HepG2 (cell line): ENCODE data around the gene SV2B. TPM values are rescaled to one million over a fixed set of nuclear protein-coding genes. Genes with fewer than 3 reads are reported as not detected.
"Not testable (repeated sequence)": the region's sequence is repeated elsewhere in the genome, so short reads cannot be mapped to it uniquely, and the experiment has no call there.

Experiments used
- ATAC-seq: fragments of 200-7000 bp; cut with Tn5 transposase; 3 replicates; pipeline ENCODE4 v1.9.1; 2020; ENCODE audit warnings: mild to moderate bottlenecking, moderate library complexity
- BruUV-seq: library from RNA; stranded (reverse); fragments of 400-500 nt; replicated peaks from 2 replicates; lab custom pipeline; 2021; lab: Mats Ljungman, UMichigan
- CTCF ChIA-PET: fragments of 300-600 bp; formaldehyde crosslinking; extraction: SDS; loops from one replicate; lab custom pipeline; 2021; ENCODE audit warnings: low total read pairs, inconsistent platforms, low intra/inter-chr PET ratio; lab: Yijun Ruan, JAX
- POLR2A ChIA-PET: fragments of 350-600 bp; sonication (Branson Sonifier 250); formaldehyde crosslinking; loops from one replicate; lab custom pipeline; 2020; ENCODE audit warnings: antibody characterized with exemption, inconsistent platforms; lab: Yijun Ruan, JAX
- DNase-seq: peaks from one replicate; pipeline ENCODE4 v3.0.0-alpha.2; 2015; ENCODE audit warnings: low spot score
- FAIRE-seq: peaks from 3 replicates; lab custom pipeline; 2011; peaks lifted over from hg19 to GRCh38; lab: Jason Lieb, UNC
- H2AFZ ChIP-seq: one replicate; pipeline ENCODE4 v1.6.1; 2011; ENCODE audit warnings: low read length, inconsistent platforms
- H3K27ac ChIP-seq: fragments of 300-600 bp; 3 replicates; pipeline ENCODE4 v1.8.0; 2011; ENCODE audit warnings: mixed run types, mild to moderate bottlenecking, mixed read lengths, low read length, inconsistent platforms; ENCODE audit not compliant: insufficient read depth; ENCODE audit errors: extremely low read length
- H3K27me3 ChIP-seq, 2 experiments: fragments of 200-600 bp in 1 of 2; 2 replicates in 1 of 2; 3 replicates in 1 of 2; pipeline versions ENCODE4 v1.6.0 to v1.8.0; 2011; ENCODE audit warnings: low read length in 2 of 2, mild to moderate bottlenecking in 2 of 2, moderate library complexity in 2 of 2, inconsistent platforms in 1 of 2; ENCODE audit not compliant: insufficient read depth in 2 of 2, control insufficient read depth in 1 of 2
- H3K36me3 ChIP-seq, 2 experiments: fragments of 200-600 bp in 1 of 2; replicated peaks in 1 of 2; 2 replicates in 1 of 2; 3 replicates in 1 of 2; pipeline versions ENCODE4 v1.5.1 to v1.8.0; 2011; ENCODE audit warnings: low read length in 2 of 2, inconsistent platforms in 1 of 2; ENCODE audit not compliant: insufficient read depth in 2 of 2, control insufficient read depth in 1 of 2
- H3K4me1 ChIP-seq: 2 replicates; pipeline ENCODE4 v1.5.1; 2012; ENCODE audit warnings: low read length, inconsistent platforms; ENCODE audit not compliant: insufficient read depth
- H3K4me2 ChIP-seq: 2 replicates; pipeline ENCODE4 v1.6.0; 2011; ENCODE audit warnings: low read depth, low read length, inconsistent platforms
- H3K4me3 ChIP-seq, 3 experiments: fragments of 200-600 bp in 1 of 3; sonication (generic), shearing (Covaris generic) in 1 of 3; replicated peaks in 1 of 3; 2 replicates each; pipeline ENCODE4 v1.5.1; 2011 to 2016; ENCODE audit warnings: low read length in 3 of 3, inconsistent platforms in 2 of 3, low read depth in 2 of 3, mild to moderate bottlenecking in 2 of 3, control low read depth in 1 of 3, mixed read lengths in 1 of 3; ENCODE audit not compliant: insufficient read depth in 1 of 3
- H3K79me2 ChIP-seq: one replicate; pipeline ENCODE4 v1.6.1; 2011; ENCODE audit warnings: low read length, inconsistent platforms; ENCODE audit not compliant: insufficient read depth
- H3K9ac ChIP-seq: 2 replicates; pipeline ENCODE4 v1.6.0; 2011; ENCODE audit warnings: mild to moderate bottlenecking, low read depth, low read length, inconsistent platforms; ENCODE audit not compliant: insufficient read depth
- H3K9me3 ChIP-seq: 2 replicates; pipeline ENCODE4 v1.5.1; 2012; ENCODE audit warnings: mild to moderate bottlenecking, low read length
- H4K20me1 ChIP-seq: 2 replicates; pipeline ENCODE4 v1.6.0; 2011; ENCODE audit warnings: inconsistent platforms, mild to moderate bottlenecking, low read length, moderate library complexity; ENCODE audit not compliant: insufficient read depth
- ARID2 ChIP-seq: sonication (generic); formaldehyde crosslinking; IDR thresholded peaks from 2 replicates; pipeline ENCODE4 v1.8.1; 2022; ENCODE audit warnings: mild to moderate bottlenecking, missing genetic modification reagents, borderline replicate concordance
- DNMT1 ChIP-seq: sonication (generic); formaldehyde crosslinking; IDR thresholded peaks from 2 replicates; pipeline ENCODE4 v1.5.1; 2020; ENCODE audit warnings: mild to moderate bottlenecking, missing genetic modification reagents
- DPF2 ChIP-seq: sonication (generic); formaldehyde crosslinking; IDR thresholded peaks from 2 replicates; pipeline ENCODE4 v1.4.0; 2020; ENCODE audit warnings: mild to moderate bottlenecking, low read depth, missing genetic modification reagents, borderline replicate concordance
- ZBTB3 ChIP-seq: sonication (generic); formaldehyde crosslinking; IDR thresholded peaks from 2 replicates; pipeline ENCODE4 v1.4.0; 2020; ENCODE audit warnings: low read depth, mild to moderate bottlenecking, moderate library complexity, missing genetic modification reagents, borderline replicate concordance
- ZFP82 ChIP-seq: sonication (generic); formaldehyde crosslinking; IDR thresholded peaks from 2 replicates; pipeline ENCODE4 v1.5.1; 2020; ENCODE audit warnings: mild to moderate bottlenecking, missing genetic modification reagents, borderline replicate concordance
- ZNF772 ChIP-seq: sonication (generic); formaldehyde crosslinking; IDR thresholded peaks from 2 replicates; pipeline ENCODE4 v1.5.0; 2020; ENCODE audit warnings: mild to moderate bottlenecking, missing genetic modification reagents
- WGBS: methylation state at CpG from one replicate; pipeline ENCODE4 v1.1.6; 2017; ENCODE audit warnings: low lambda C conversion rate; 5-methylcytosine and 5-hydroxymethylcytosine counted together
- in situ Hi-C: cut with HindIII; loops from 2 replicates; pipeline ENCODE4 v1.10.0; 2017; ENCODE audit warnings: low pct_unique_long_range_greater_than_20kb; ENCODE audit not compliant: extremely low pct_ligation_motif_present
- intact Hi-C: fragments of 100-400 bp; cut with micrococcal nuclease; formaldehyde crosslinking; loops from one replicate; pipeline ENCODE4 v1.10.0; 2022; ENCODE audit not compliant: unreplicated experiment
- polyA plus RNA-seq, 8 experiments: library from polyadenylated mRNA; depleted of rRNA in 3 of 8; stranded (reverse) in 7 of 8; unstranded in 1 of 8; fragments of >200 nt; fragmentation: Illumina TruSeq in 4 of 8; extraction: Trizol in 4 of 8; gene quantifications; 2 replicates each; pipeline versions ENCODE4 v1.2.1 to v1.2.3, GENCODE V29; 2011 to 2016; ENCODE audit warnings: low read depth in 4 of 8, missing spikeins in 1 of 8, mixed read lengths in 1 of 8; ENCODE audit not compliant: insufficient read depth in 1 of 8
- total RNA-seq, 5 experiments: library from RNA; depleted of rRNA; stranded (reverse); fragments of >200 nt; fragmentation: Illumina TruSeq; extraction: Trizol; gene quantifications; 2 replicates each; pipeline ENCODE4 v1.2.3, GENCODE V29; 2016; ENCODE audit warnings: low read depth in 1 of 5
- TF ChIP-seq, protein P1 (sequence below): sonication (generic); formaldehyde crosslinking; IDR thresholded peaks from 2 replicates; pipeline ENCODE4 v1.5.1; 2020; ENCODE audit warnings: mild to moderate bottlenecking, missing genetic modification reagents, moderate library complexity
- TF ChIP-seq, protein P2 (sequence below): sonication (generic); formaldehyde crosslinking; conservative IDR thresholded peaks from 2 replicates; pipeline ENCODE4 v1.4.0; 2020; ENCODE audit warnings: missing genetic modification reagents

SV2B gene
- total and polyA plus RNA-seq, 2 of the 13 experiments (the other 11 are each of a cell fraction or from before 2014, with no cell fraction given): not detected

- no peak for ATAC-seq
- ChIA-PET CTCF (no interaction called here), POLR2A (no interaction called here)
- no TSS peak for BruUV-seq
- Histone ChIP-seq H4K20me1 (no peaks in the 10 kb centered on the region), H2AFZ (no peak overlapping the region), H3K4me1 (no peaks in the 10 kb centered on the region), H3K4me3 (no peak overlapping the region), H3K27me3 (no peaks in the 10 kb centered on the region), H3K9me3 (no peaks in the 10 kb centered on the region), H3K36me3 (no peaks in the 10 kb centered on the region), H3K27ac (no peak overlapping the region), H3K9ac (no peak overlapping the region), H3K4me2 (no peak overlapping the region), H3K79me2 (no peaks in the 10 kb centered on the region)
- intact Hi-C loops (no loop called here), in situ Hi-C loops (no loop called here)
- DNase-seq: no peak
- no peak for FAIRE-seq
- TF ChIP-seq ZFP82 (CRISPR knock-in tag) (no peak), ARID2 (no peak), ZNF772 (CRISPR knock-in tag) (no peak), DNMT1 (CRISPR knock-in tag) (no peak), ZBTB3 (CRISPR knock-in tag) (no peak), DPF2 (CRISPR knock-in tag) (no peak)
- TF ChIP-seq, protein P1, sequence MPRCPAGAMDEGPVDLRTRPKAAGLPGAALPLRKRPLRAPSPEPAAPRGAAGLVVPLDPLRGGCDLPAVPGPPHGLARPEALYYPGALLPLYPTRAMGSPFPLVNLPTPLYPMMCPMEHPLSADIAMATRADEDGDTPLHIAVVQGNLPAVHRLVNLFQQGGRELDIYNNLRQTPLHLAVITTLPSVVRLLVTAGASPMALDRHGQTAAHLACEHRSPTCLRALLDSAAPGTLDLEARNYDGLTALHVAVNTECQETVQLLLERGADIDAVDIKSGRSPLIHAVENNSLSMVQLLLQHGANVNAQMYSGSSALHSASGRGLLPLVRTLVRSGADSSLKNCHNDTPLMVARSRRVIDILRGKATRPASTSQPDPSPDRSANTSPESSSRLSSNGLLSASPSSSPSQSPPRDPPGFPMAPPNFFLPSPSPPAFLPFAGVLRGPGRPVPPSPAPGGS: no peak
- TF ChIP-seq, protein P2, sequence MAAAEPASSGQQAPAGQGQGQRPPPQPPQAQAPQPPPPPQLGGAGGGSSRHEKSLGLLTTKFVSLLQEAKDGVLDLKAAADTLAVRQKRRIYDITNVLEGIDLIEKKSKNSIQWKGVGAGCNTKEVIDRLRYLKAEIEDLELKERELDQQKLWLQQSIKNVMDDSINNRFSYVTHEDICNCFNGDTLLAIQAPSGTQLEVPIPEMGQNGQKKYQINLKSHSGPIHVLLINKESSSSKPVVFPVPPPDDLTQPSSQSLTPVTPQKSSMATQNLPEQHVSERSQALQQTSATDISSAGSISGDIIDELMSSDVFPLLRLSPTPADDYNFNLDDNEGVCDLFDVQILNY (CRISPR knock-in tag): no peak
Observed at GRCh38 chr15:91077029-91077428, 23.0 kb upstream of the SV2B start.

DNA sequence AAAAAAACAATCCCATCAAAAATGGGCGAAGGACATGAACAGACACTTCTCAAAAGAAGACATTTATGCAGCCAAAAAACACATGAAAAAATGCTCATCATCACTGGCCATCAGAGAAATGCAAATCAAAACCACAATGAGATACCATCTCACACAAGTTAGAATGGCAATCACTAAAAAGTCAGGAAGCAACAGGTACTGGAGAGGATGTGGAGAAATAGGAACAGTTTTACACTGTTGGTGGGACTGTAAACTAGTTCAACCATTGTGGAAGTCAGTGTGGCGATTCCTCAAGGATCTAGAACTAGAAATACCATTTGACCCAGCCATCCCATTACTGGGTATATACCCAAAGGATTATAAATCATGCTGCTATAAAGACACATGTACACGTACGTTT lies 6.2 kb upstream of the SV2B start:
- in situ Hi-C loops, H2AFZ ChIP-seq, H3K9me3 ChIP-seq, POLR2A ChIA-PET, FAIRE-seq, DNase-seq, H3K4me3 ChIP-seq, H3K27ac ChIP-seq, intact Hi-C loops, H3K4me2 ChIP-seq, BruUV-seq, H3K4me1 ChIP-seq, H4K20me1 ChIP-seq, H3K9ac ChIP-seq, H3K36me3 ChIP-seq, ATAC-seq, H3K79me2 ChIP-seq, CTCF ChIA-PET: not testable (repeated sequence)
- WGBS: 46% methylated on average over 4 of the region's 4 CpGs
- peaks cover 0 to 12% of the 10 kb centered on the region in 2 experiments; a peak in 4 of 5 replicates for H3K27me3 ChIP-seq
